Measurements from ENCODE around the gene TMC5.

DNA sequence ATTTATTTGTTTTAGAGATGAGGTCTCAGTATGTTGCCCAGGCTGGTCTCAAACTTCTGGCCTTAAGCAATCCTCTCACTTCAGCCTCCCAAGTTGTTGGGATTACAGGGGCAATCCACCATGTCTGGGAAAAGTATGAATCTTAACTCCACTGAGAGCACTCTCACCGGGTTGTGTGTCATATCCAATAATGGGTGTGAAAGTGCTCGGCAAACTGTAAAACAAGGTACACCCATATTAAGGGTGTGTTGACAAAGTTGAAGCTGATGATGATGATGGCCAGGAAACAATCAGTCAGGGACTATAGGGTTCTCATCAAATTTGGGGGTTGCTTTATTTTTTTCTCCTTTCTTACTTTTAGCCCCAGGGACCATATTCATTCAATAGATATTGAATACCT is 25.3 kb upstream of the TMC5 start:
- TF ChIP-seq, protein P1, sequence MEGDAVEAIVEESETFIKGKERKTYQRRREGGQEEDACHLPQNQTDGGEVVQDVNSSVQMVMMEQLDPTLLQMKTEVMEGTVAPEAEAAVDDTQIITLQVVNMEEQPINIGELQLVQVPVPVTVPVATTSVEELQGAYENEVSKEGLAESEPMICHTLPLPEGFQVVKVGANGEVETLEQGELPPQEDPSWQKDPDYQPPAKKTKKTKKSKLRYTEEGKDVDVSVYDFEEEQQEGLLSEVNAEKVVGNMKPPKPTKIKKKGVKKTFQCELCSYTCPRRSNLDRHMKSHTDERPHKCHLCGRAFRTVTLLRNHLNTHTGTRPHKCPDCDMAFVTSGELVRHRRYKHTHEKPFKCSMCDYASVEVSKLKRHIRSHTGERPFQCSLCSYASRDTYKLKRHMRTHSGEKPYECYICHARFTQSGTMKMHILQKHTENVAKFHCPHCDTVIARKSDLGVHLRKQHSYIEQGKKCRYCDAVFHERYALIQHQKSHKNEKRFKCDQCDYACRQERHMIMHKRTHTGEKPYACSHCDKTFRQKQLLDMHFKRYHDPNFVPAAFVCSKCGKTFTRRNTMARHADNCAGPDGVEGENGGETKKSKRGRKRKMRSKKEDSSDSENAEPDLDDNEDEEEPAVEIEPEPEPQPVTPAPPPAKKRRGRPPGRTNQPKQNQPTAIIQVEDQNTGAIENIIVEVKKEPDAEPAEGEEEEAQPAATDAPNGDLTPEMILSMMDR (conservative IDR thresholded peaks at IDR 0.05) = no peak
- TF ChIP-seq EZH2 (IDR thresholded peaks at IDR 0.05; ENCODE audit: low read depth) = no peak
